ENCODE data around the gene AJAP1. TPM values are rescaled to one million over a fixed set of nuclear protein-coding genes. Genes with fewer than 3 reads are reported as not detected.

The AJAP1 gene
- total and polyA plus RNA-seq, 2 of the 8 experiments (the other 6 are each of a cell fraction or from before 2014, with no cell fraction given) = 1.9 to 6.2 TPM

GRCh38 chr1:4838231-4838630 is 183.8 kb downstream of the AJAP1 start:
- H3K4me1 ChIP-seq (replicated peaks in 1 of 4; ENCODE audit: control insufficient read depth in 3 of 4, insufficient read depth in 4 of 4, low read length in 3 of 4) = no peaks in the 10 kb centered on the region
- H4K20me1 ChIP-seq (replicated peaks in 1 of 2; ENCODE audit: control insufficient read depth in 1 of 2, insufficient read depth in 2 of 2, low read length in 2 of 2) = no peaks in the 10 kb centered on the region
- no peak overlapping the region for H3K4me2 ChIP-seq (ENCODE audit: insufficient read depth in 1 of 2, low read depth in 2 of 2, low read length in 2 of 2)
- H3K4me3 ChIP-seq (ENCODE audit: extremely low read depth in 1 of 4, insufficient read depth in 2 of 4, low read depth in 3 of 4, low read length in 4 of 4) = no peak overlapping the region
- no peak overlapping the region for H3K18ac ChIP-seq (ENCODE audit: extremely low read depth, low read length)
- no peaks in the 10 kb centered on the region for H3K36me3 ChIP-seq (ENCODE audit: control insufficient read depth in 2 of 4, insufficient read depth in 4 of 4, low read length in 3 of 4)
- H3K4ac ChIP-seq (replicated peaks; ENCODE audit: insufficient read length, low read depth, low read length) = no peak overlapping the region
- H3K9me3 ChIP-seq (ENCODE audit: insufficient read depth in 2 of 2, low read depth in 1 of 2, low read length in 1 of 2) = peaks cover 7 to 13% of the 10 kb centered on the region in 2 experiments; a peak in 3 of 4 replicates
- no peak overlapping the region for H4K91ac ChIP-seq (replicated peaks; ENCODE audit: insufficient read length, low read length)
- H3K56ac ChIP-seq (replicated peaks; ENCODE audit: insufficient read length, low read depth, low read length) = no peak overlapping the region
- FAIRE-seq (no peak), DNase-seq (ENCODE audit: low read depth in 1 of 2, low spot score in 2 of 2) (no peak)
- no peak overlapping the region for H3K27ac ChIP-seq (ENCODE audit: low read depth, low read length)
- ChIA-PET POLR2A (ENCODE audit: partially characterized antibody) (no interaction called here), CTCF (ENCODE audit: partially characterized antibody) (interaction anchor here (1.0 to 1.1 kb wide), 3 partner anchors 9 to 182 kb away, joined by 3 read pairs; no protein-coding TSS in a partner anchor)
- no peak overlapping the region for H3K9ac ChIP-seq (replicated peaks in 1 of 4; ENCODE audit: extremely low read depth in 1 of 4, low read depth in 3 of 4, low read length in 3 of 4)
- no peak overlapping the region for H3K14ac ChIP-seq (ENCODE audit: insufficient read length)
- H2BK15ac ChIP-seq (ENCODE audit: low read length) = no peak overlapping the region
- no peaks in the 10 kb centered on the region for H3K23me2 ChIP-seq (ENCODE audit: low read depth, low read length)
- H3K23ac ChIP-seq (ENCODE audit: insufficient read length) = no peak overlapping the region
- H3K79me1 ChIP-seq (ENCODE audit: low read depth, low read length) = no peaks in the 10 kb centered on the region
- no peaks in the 10 kb centered on the region for H3K79me2 ChIP-seq (ENCODE audit: control insufficient read depth in 1 of 2, insufficient read depth in 2 of 2, low read length in 2 of 2)
- H2BK120ac ChIP-seq (replicated peaks; ENCODE audit: low read depth, low read length) = no peak overlapping the region
- H2BK20ac ChIP-seq (ENCODE audit: low read length) = no peak overlapping the region
- H2AK5ac ChIP-seq (ENCODE audit: low read depth, low read length) = no peak overlapping the region
- TF ChIP-seq BACH1 (IDR thresholded peaks at IDR 0.05; ENCODE audit: low read length) = no peak
- no peak for TF ChIP-seq CEBPB (IDR thresholded peaks at IDR 0.05; ENCODE audit: low read depth, low read length)
- no peak for TF ChIP-seq SP2 (IDR thresholded peaks at IDR 0.05; ENCODE audit: low read length)
- no peak for TF ChIP-seq HDAC6 (IDR thresholded peaks at IDR 0.05; ENCODE audit: low read depth, low read length)
- TF ChIP-seq, protein P1, sequence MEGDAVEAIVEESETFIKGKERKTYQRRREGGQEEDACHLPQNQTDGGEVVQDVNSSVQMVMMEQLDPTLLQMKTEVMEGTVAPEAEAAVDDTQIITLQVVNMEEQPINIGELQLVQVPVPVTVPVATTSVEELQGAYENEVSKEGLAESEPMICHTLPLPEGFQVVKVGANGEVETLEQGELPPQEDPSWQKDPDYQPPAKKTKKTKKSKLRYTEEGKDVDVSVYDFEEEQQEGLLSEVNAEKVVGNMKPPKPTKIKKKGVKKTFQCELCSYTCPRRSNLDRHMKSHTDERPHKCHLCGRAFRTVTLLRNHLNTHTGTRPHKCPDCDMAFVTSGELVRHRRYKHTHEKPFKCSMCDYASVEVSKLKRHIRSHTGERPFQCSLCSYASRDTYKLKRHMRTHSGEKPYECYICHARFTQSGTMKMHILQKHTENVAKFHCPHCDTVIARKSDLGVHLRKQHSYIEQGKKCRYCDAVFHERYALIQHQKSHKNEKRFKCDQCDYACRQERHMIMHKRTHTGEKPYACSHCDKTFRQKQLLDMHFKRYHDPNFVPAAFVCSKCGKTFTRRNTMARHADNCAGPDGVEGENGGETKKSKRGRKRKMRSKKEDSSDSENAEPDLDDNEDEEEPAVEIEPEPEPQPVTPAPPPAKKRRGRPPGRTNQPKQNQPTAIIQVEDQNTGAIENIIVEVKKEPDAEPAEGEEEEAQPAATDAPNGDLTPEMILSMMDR (IDR thresholded peaks at IDR 0.05; ENCODE audit: control extremely low read depth in 1 of 3, insufficient read depth in 1 of 3, low read depth in 1 of 3, low read length in 3 of 3) = no peak
- TF ChIP-seq POU5F1 (IDR thresholded peaks at IDR 0.05; ENCODE audit: low read depth, low read length) = no peak
- no peak for TF ChIP-seq NANOG (IDR thresholded peaks at IDR 0.05; ENCODE audit: insufficient read depth, low read depth, low read length, poor library complexity, severe bottlenecking)
- no peak for TF ChIP-seq CTBP2 (IDR thresholded peaks at IDR 0.05; ENCODE audit: borderline replicate concordance, insufficient read depth, insufficient read length, low read length)
- TF ChIP-seq GTF2F1 (IDR thresholded peaks at IDR 0.05; ENCODE audit: borderline replicate concordance, low read depth, low read length) = no peak
- 60% methylated on average over 1 of the region's 1 CpG; no CpG with 5 or more reads in 1 of the 2 experiments for WGBS, 2 experiments (ENCODE audit: extremely low coverage in 1 of 2, insufficient coverage in 1 of 2, insufficient read length in 1 of 2, insufficient replicate concordance in 2 of 2, low coverage in 1 of 2, low lambda C conversion rate in 2 of 2, missing lambda C conversion rate in 1 of 2)
- H4K5ac ChIP-seq (ENCODE audit: insufficient read length, low read depth, low read length) = no peak overlapping the region
- H2AFZ ChIP-seq (ENCODE audit: low read length) = no peak overlapping the region
- H2BK5ac ChIP-seq (ENCODE audit: low read depth, low read length) = no peak overlapping the region
- H3K27me3 ChIP-seq (replicated peaks in 1 of 4; ENCODE audit: control insufficient read depth in 3 of 4, extremely low read depth in 1 of 4, insufficient read depth in 3 of 4, low read length in 3 of 4) = no peaks in the 10 kb centered on the region
- no peak overlapping the region for H2BK12ac ChIP-seq (ENCODE audit: low read depth, low read length)
- H4K8ac ChIP-seq (ENCODE audit: extremely low read depth, insufficient read depth, low read length) = no peak overlapping the region

Data from H1 (cell line).